HepG2 (cell line): Measurements from ENCODE around the gene GALNT1. TPM values are rescaled to one million over a fixed set of nuclear protein-coding genes. Genes with fewer than 3 reads are reported as not detected.

Experiments
- ATAC-seq: fragments of 200-7000 bp; cut with Tn5 transposase; 3 replicates; pipeline ENCODE4 v1.9.1; 2020; ENCODE audit warnings: mild to moderate bottlenecking, moderate library complexity
- BruUV-seq: library from RNA; stranded (reverse); fragments of 400-500 nt; replicated peaks from 2 replicates; lab custom pipeline; 2021; lab: Mats Ljungman, UMichigan
- CTCF ChIA-PET: fragments of 300-600 bp; formaldehyde crosslinking; extraction: SDS; loops from one replicate; lab custom pipeline; 2021; ENCODE audit warnings: low total read pairs, inconsistent platforms, low intra/inter-chr PET ratio; lab: Yijun Ruan, JAX
- POLR2A ChIA-PET: fragments of 350-600 bp; sonication (Branson Sonifier 250); formaldehyde crosslinking; loops from one replicate; lab custom pipeline; 2020; ENCODE audit warnings: antibody characterized with exemption, inconsistent platforms; lab: Yijun Ruan, JAX
- DNase-seq: peaks from one replicate; pipeline ENCODE4 v3.0.0-alpha.2; 2015; ENCODE audit warnings: low spot score
- FAIRE-seq: peaks from 3 replicates; lab custom pipeline; 2011; peaks lifted over from hg19 to GRCh38; lab: Jason Lieb, UNC
- H2AFZ ChIP-seq: one replicate; pipeline ENCODE4 v1.6.1; 2011; ENCODE audit warnings: low read length, inconsistent platforms
- H3K27ac ChIP-seq: fragments of 300-600 bp; 3 replicates; pipeline ENCODE4 v1.8.0; 2011; ENCODE audit warnings: mixed run types, mild to moderate bottlenecking, mixed read lengths, low read length, inconsistent platforms; ENCODE audit not compliant: insufficient read depth; ENCODE audit errors: extremely low read length
- H3K27me3 ChIP-seq, 2 experiments: fragments of 200-600 bp in 1 of 2; 2 replicates in 1 of 2; 3 replicates in 1 of 2; pipeline versions ENCODE4 v1.6.0 to v1.8.0; 2011; ENCODE audit warnings: low read length in 2 of 2, mild to moderate bottlenecking in 2 of 2, moderate library complexity in 2 of 2, inconsistent platforms in 1 of 2; ENCODE audit not compliant: insufficient read depth in 2 of 2, control insufficient read depth in 1 of 2
- H3K36me3 ChIP-seq, 2 experiments: fragments of 200-600 bp in 1 of 2; replicated peaks in 1 of 2; 2 replicates in 1 of 2; 3 replicates in 1 of 2; pipeline versions ENCODE4 v1.5.1 to v1.8.0; 2011; ENCODE audit warnings: low read length in 2 of 2, inconsistent platforms in 1 of 2; ENCODE audit not compliant: insufficient read depth in 2 of 2, control insufficient read depth in 1 of 2
- H3K4me1 ChIP-seq: 2 replicates; pipeline ENCODE4 v1.5.1; 2012; ENCODE audit warnings: low read length, inconsistent platforms; ENCODE audit not compliant: insufficient read depth
- H3K4me2 ChIP-seq: 2 replicates; pipeline ENCODE4 v1.6.0; 2011; ENCODE audit warnings: low read depth, low read length, inconsistent platforms
- H3K4me3 ChIP-seq, 3 experiments: fragments of 200-600 bp in 1 of 3; sonication (generic), shearing (Covaris generic) in 1 of 3; replicated peaks in 1 of 3; 2 replicates each; pipeline ENCODE4 v1.5.1; 2011 to 2016; ENCODE audit warnings: low read length in 3 of 3, inconsistent platforms in 2 of 3, low read depth in 2 of 3, mild to moderate bottlenecking in 2 of 3, control low read depth in 1 of 3, mixed read lengths in 1 of 3; ENCODE audit not compliant: insufficient read depth in 1 of 3
- H3K79me2 ChIP-seq: one replicate; pipeline ENCODE4 v1.6.1; 2011; ENCODE audit warnings: low read length, inconsistent platforms; ENCODE audit not compliant: insufficient read depth
- H3K9ac ChIP-seq: 2 replicates; pipeline ENCODE4 v1.6.0; 2011; ENCODE audit warnings: mild to moderate bottlenecking, low read depth, low read length, inconsistent platforms; ENCODE audit not compliant: insufficient read depth
- H3K9me3 ChIP-seq: 2 replicates; pipeline ENCODE4 v1.5.1; 2012; ENCODE audit warnings: mild to moderate bottlenecking, low read length
- H4K20me1 ChIP-seq: 2 replicates; pipeline ENCODE4 v1.6.0; 2011; ENCODE audit warnings: inconsistent platforms, mild to moderate bottlenecking, low read length, moderate library complexity; ENCODE audit not compliant: insufficient read depth
- GATAD2A ChIP-seq: IDR thresholded peaks from 2 replicates; pipeline ENCODE4 v1.6.1; 2016
- KIAA2018 ChIP-seq: sonication (generic); formaldehyde crosslinking; IDR thresholded peaks from 2 replicates; pipeline ENCODE4 v1.5.0; 2020; ENCODE audit warnings: mild to moderate bottlenecking, missing genetic modification reagents, borderline replicate concordance
- NFKB2 ChIP-seq: sonication (generic); formaldehyde crosslinking; IDR thresholded peaks from 2 replicates; pipeline ENCODE4 v1.4.0; 2020; ENCODE audit warnings: missing genetic modification reagents, borderline replicate concordance
- POLR2AphosphoS5 ChIP-seq: IDR thresholded peaks from 2 replicates; pipeline ENCODE4 v1.6.1; 2012; ENCODE audit warnings: low read depth, low read length
- ZBTB25 ChIP-seq: IDR thresholded peaks from 2 replicates; pipeline ENCODE4 v1.6.1; 2018; ENCODE audit warnings: missing genetic modification reagents
- ZNF496 ChIP-seq: sonication (generic); formaldehyde crosslinking; IDR thresholded peaks from 2 replicates; pipeline ENCODE4 v1.8.1; 2023; ENCODE audit warnings: mild to moderate bottlenecking, moderate library complexity, missing genetic modification reagents; ENCODE audit not compliant: insufficient replicate concordance
- ZNF775 ChIP-seq: sonication (generic); formaldehyde crosslinking; IDR thresholded peaks from 2 replicates; pipeline ENCODE4 v1.4.0; 2020; ENCODE audit warnings: missing genetic modification reagents, mild to moderate bottlenecking, moderate library complexity, borderline replicate concordance
- WGBS: methylation state at CpG from one replicate; pipeline ENCODE4 v1.1.6; 2017; ENCODE audit warnings: low lambda C conversion rate; 5-methylcytosine and 5-hydroxymethylcytosine counted together
- in situ Hi-C: cut with HindIII; loops from 2 replicates; pipeline ENCODE4 v1.10.0; 2017; ENCODE audit warnings: low pct_unique_long_range_greater_than_20kb; ENCODE audit not compliant: extremely low pct_ligation_motif_present
- intact Hi-C: fragments of 100-400 bp; cut with micrococcal nuclease; formaldehyde crosslinking; loops from one replicate; pipeline ENCODE4 v1.10.0; 2022; ENCODE audit not compliant: unreplicated experiment
- polyA plus RNA-seq, 8 experiments: library from polyadenylated mRNA; depleted of rRNA in 3 of 8; stranded (reverse) in 7 of 8; unstranded in 1 of 8; fragments of >200 nt; fragmentation: Illumina TruSeq in 4 of 8; extraction: Trizol in 4 of 8; gene quantifications; 2 replicates each; pipeline versions ENCODE4 v1.2.1 to v1.2.3, GENCODE V29; 2011 to 2016; ENCODE audit warnings: low read depth in 4 of 8, missing spikeins in 1 of 8, mixed read lengths in 1 of 8; ENCODE audit not compliant: insufficient read depth in 1 of 8
- total RNA-seq, 5 experiments: library from RNA; depleted of rRNA; stranded (reverse); fragments of >200 nt; fragmentation: Illumina TruSeq; extraction: Trizol; gene quantifications; 2 replicates each; pipeline ENCODE4 v1.2.3, GENCODE V29; 2016; ENCODE audit warnings: low read depth in 1 of 5

The GALNT1 gene
- total and polyA plus RNA-seq, 2 of the 13 experiments (the other 11 are each of a cell fraction or from before 2014, with no cell fraction given), result 41.1 to 100 TPM

GRCh38 chr18:35749701-35750100 lies 168.2 kb downstream of the GALNT1 start:
- Histone ChIP-seq H3K9me3 (peaks cover 9% of the 10 kb centered on the region), H2AFZ (no peak overlapping the region), H3K27ac (no peak overlapping the region)
- FAIRE-seq, result no peak
- TF ChIP-seq NFKB2 (CRISPR knock-in tag) (no peak), ZNF496 (CRISPR knock-in tag) (no peak), ZNF775 (CRISPR knock-in tag) (no peak), GATAD2A (CRISPR knock-in tag) (no peak), ZBTB25 (CRISPR knock-in tag) (no peak), KIAA2018 (CRISPR knock-in tag) (no peak), POLR2AphosphoS5 (no peak)
- TF ChIP-seq, all 625 proteins: peak for 0
- intact Hi-C loops (loop anchor here (10.0 kb wide), 1 partner anchor 535 kb away; no protein-coding TSS in a partner anchor), in situ Hi-C loops (no loop called here)
- no peaks in the 10 kb centered on the region for H3K36me3 ChIP-seq
- no peak for DNase-seq
- no peak overlapping the region for H3K9ac ChIP-seq
- no TSS peak for BruUV-seq
- peaks cover 4 to 59% of the 10 kb centered on the region in 2 experiments; a peak in 3 of 5 replicates for H3K27me3 ChIP-seq
- no peaks in the 10 kb centered on the region for H3K79me2 ChIP-seq
- 67% methylated on average over 5 of the region's 5 CpGs for WGBS
- no peak for ATAC-seq
- CTCF ChIA-PET, result no interaction called here
- H3K4me2 ChIP-seq, result no peak overlapping the region
- H3K4me3 ChIP-seq, result no peak overlapping the region
- H3K4me1 ChIP-seq, result peaks cover 1% of the 10 kb centered on the region; the same call in 1 of the 2 replicates
- POLR2A ChIA-PET, result no interaction called here
- H4K20me1 ChIP-seq, result no peaks in the 10 kb centered on the region
